ENCODE data around the gene CCNQ. TPM values are rescaled to one million over a fixed set of nuclear protein-coding genes. Genes with fewer than 3 reads are reported as not detected.

The CCNQ gene
- total and polyA plus RNA-seq, 2 experiments from 2014 or later, result 34.5 to 45.5 TPM

DNA sequence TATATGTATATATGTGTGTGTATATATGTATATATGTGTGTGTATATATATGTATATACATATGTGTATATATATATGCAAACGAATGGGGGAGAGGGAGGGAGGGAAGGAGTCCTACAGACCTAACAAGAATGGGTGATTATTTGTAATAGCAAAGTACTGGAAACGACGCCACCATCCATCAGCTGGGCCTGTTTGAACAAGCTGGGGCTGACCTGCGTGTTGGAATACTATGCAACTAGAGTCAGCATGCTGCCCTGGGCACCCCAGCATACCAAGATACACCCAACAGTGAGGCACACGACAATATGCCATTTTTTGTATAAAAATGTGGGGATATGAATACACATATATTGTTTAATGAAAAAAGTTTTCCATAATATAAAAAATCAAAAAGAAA is 21.6 kb upstream of the CCNQ start:
- Histone ChIP-seq H4K20me1 (ENCODE audit: insufficient read depth) (no peaks in the 10 kb centered on the region), H3K4me3 (no peak overlapping the region), H3K9me3 (ENCODE audit: low read depth) (no peaks in the 10 kb centered on the region), H2AFZ (no peak overlapping the region), H3K4me2 (ENCODE audit: unreplicated experiment) (no peak overlapping the region), H3K9ac (no peak overlapping the region), H3F3A (ENCODE audit: insufficient read depth) (no peaks in the 10 kb centered on the region), H3K27me3 (replicated peaks; ENCODE audit: insufficient read depth) (no peaks in the 10 kb centered on the region), H3K27ac (no peak overlapping the region), H3K36me3 (ENCODE audit: low read depth) (no peaks in the 10 kb centered on the region), H3K79me2 (ENCODE audit: insufficient read depth) (no peaks in the 10 kb centered on the region), H3K9me2 (ENCODE audit: insufficient read depth) (no peaks in the 10 kb centered on the region), H3K4me1 (ENCODE audit: insufficient read depth) (no peaks in the 10 kb centered on the region)
- DNase-seq, result no peak
- TF ChIP-seq EZH2 (IDR thresholded peaks at IDR 0.05; ENCODE audit: insufficient read depth, poor library complexity, severe bottlenecking), result no peak
- TF ChIP-seq EZH2phosphoT487 (IDR thresholded peaks at IDR 0.05; ENCODE audit: insufficient read depth, low read depth), result no peak
- WGBS, 2 experiments (ENCODE audit: low coverage in 1 of 2, low lambda C conversion rate in 2 of 2, missing lambda C conversion rate in 2 of 2), result 51 to 65% methylated on average over 2 to 5 of the region's 5 CpGs
- in situ Hi-C loops (cut with MboI), result no loop called here

- TF ChIP-seq EZH2phosphoT487 (IDR thresholded peaks at IDR 0.05; ENCODE audit: insufficient read depth, low read depth) (no peak), EZH2 (IDR thresholded peaks at IDR 0.05; ENCODE audit: insufficient read depth, poor library complexity, severe bottlenecking) (no peak)
- Histone ChIP-seq H2AFZ (no peak overlapping the region), H3K36me3 (ENCODE audit: low read depth) (no peaks in the 10 kb centered on the region), H3K9me2 (ENCODE audit: insufficient read depth) (no peaks in the 10 kb centered on the region), H3K27me3 (replicated peaks; ENCODE audit: insufficient read depth) (0 out of 2 replicates have a peak, but pooled peaks cover 4% of the 10 kb centered on the region), H3K4me1 (ENCODE audit: insufficient read depth) (no peaks in the 10 kb centered on the region), H3K27ac (no peak overlapping the region), H3K4me3 (no peak overlapping the region), H3F3A (ENCODE audit: insufficient read depth) (no peaks in the 10 kb centered on the region), H3K4me2 (ENCODE audit: unreplicated experiment) (no peak overlapping the region), H3K9me3 (ENCODE audit: low read depth) (no peaks in the 10 kb centered on the region), H4K20me1 (ENCODE audit: insufficient read depth) (no peaks in the 10 kb centered on the region), H3K79me2 (ENCODE audit: insufficient read depth) (no peaks in the 10 kb centered on the region), H3K9ac (no peak overlapping the region)
- WGBS, 2 experiments (ENCODE audit: low coverage in 1 of 2, low lambda C conversion rate in 2 of 2, missing lambda C conversion rate in 2 of 2), result 65 to 67% methylated on average over 6 of the region's 6 CpGs
- in situ Hi-C loops (cut with MboI), result no loop called here
- DNase-seq, result no peak
These were observed 15.9 kb upstream of the CCNQ start for GRCh38 chrX:153614818-153615217.

GRCh38 chrX:153612413-153612812 is 13.5 kb upstream of the CCNQ start:
- 84 to 85% methylated on average over 8 to 10 of the region's 10 CpGs for WGBS, 2 experiments (ENCODE audit: low coverage in 1 of 2, low lambda C conversion rate in 2 of 2, missing lambda C conversion rate in 2 of 2)
- H3K9me3 ChIP-seq (ENCODE audit: low read depth), result no peaks in the 10 kb centered on the region
- no peaks in the 10 kb centered on the region for H4K20me1 ChIP-seq (ENCODE audit: insufficient read depth)
- TF ChIP-seq EZH2 (IDR thresholded peaks at IDR 0.05; ENCODE audit: insufficient read depth, poor library complexity, severe bottlenecking) (no peak), EZH2phosphoT487 (IDR thresholded peaks at IDR 0.05; ENCODE audit: insufficient read depth, low read depth) (no peak)
- H3F3A ChIP-seq (ENCODE audit: insufficient read depth), result no peaks in the 10 kb centered on the region
- no peak overlapping the region for H3K4me2 ChIP-seq (ENCODE audit: unreplicated experiment)
- no peaks in the 10 kb centered on the region for H3K4me1 ChIP-seq (ENCODE audit: insufficient read depth)
- in situ Hi-C loops (cut with MboI), result no loop called here
- H3K9me2 ChIP-seq (ENCODE audit: insufficient read depth), result no peaks in the 10 kb centered on the region
- H3K36me3 ChIP-seq (ENCODE audit: low read depth), result no peaks in the 10 kb centered on the region
- H3K27me3 ChIP-seq (replicated peaks; ENCODE audit: insufficient read depth), result 0 out of 2 replicates have a peak, but pooled peaks cover 4% of the 10 kb centered on the region
- H3K9ac ChIP-seq, result no peak overlapping the region
- no peak overlapping the region for H3K27ac ChIP-seq
- no peak for DNase-seq
- H3K79me2 ChIP-seq (ENCODE audit: insufficient read depth), result no peaks in the 10 kb centered on the region
- H3K4me3 ChIP-seq, result no peak overlapping the region
- H2AFZ ChIP-seq, result no peak overlapping the region

DNA sequence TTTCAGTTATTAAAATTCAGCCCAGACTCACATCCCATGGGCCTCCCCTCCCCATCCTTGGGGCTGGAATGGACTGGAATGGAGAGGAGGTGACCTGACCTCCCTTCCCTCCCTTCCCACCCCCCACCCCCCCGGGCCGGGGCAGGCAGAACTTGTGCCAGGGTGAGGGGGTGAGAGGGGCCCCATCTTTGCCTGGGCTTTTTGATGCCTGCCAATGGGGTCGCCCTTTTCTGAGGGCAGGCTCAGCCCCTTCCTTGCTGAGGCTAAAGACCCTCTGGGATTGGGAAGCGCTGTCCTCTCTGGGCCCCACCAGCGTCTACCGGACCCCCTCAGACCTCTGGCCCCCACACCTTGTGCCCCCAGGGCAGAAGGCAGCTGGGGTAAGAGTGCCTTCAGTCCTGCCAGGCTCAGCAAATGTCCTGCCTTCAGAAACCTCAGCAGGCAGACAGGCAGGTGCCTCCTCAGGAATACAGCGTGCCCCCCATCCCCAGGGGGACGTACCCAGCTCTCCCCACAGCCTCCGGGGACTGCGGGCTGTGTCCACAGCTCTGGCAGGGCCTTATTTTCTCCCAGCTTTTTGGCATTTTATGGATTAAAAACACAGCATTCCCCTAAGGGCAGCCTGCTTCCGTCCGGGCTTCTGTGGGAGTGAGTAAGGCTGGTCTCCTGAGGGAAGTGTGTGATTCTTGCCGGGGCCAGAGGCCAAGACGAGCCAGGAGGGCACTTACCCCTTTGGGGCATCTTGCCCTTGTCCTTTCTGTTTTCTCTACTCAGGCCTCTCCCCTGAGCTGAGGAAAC is 12.6 kb upstream of the CCNQ start:
- peak; percentile 30 for DNase-seq
- Histone ChIP-seq H3K9me2 (ENCODE audit: insufficient read depth) (no peaks in the 10 kb centered on the region), H3K4me1 (ENCODE audit: insufficient read depth) (no peaks in the 10 kb centered on the region), H3K36me3 (ENCODE audit: low read depth) (no peaks in the 10 kb centered on the region), H3K79me2 (ENCODE audit: insufficient read depth) (no peaks in the 10 kb centered on the region), H2AFZ (no peak overlapping the region), H3K9me3 (ENCODE audit: low read depth) (no peaks in the 10 kb centered on the region), H3K4me3 (no peak overlapping the region), H3K27me3 (replicated peaks; ENCODE audit: insufficient read depth) (0 out of 2 replicates have a peak, but pooled peaks cover 4% of the 10 kb centered on the region), H3K4me2 (ENCODE audit: unreplicated experiment) (no peak overlapping the region), H3K9ac (no peak overlapping the region), H3K27ac (no peak overlapping the region), H4K20me1 (ENCODE audit: insufficient read depth) (no peaks in the 10 kb centered on the region), H3F3A (ENCODE audit: insufficient read depth) (no peaks in the 10 kb centered on the region)
- in situ Hi-C loops (cut with MboI), result no loop called here
- 37 to 42% methylated on average over 7 to 14 of the region's 14 CpGs for WGBS, 2 experiments (ENCODE audit: low coverage in 1 of 2, low lambda C conversion rate in 2 of 2, missing lambda C conversion rate in 2 of 2)
- TF ChIP-seq EZH2 (IDR thresholded peaks at IDR 0.05; ENCODE audit: insufficient read depth, poor library complexity, severe bottlenecking), result no peak
- no peak for TF ChIP-seq EZH2phosphoT487 (IDR thresholded peaks at IDR 0.05; ENCODE audit: insufficient read depth, low read depth)
